Mucosa of stomach (tissue), 1 donor: ENCODE data around the gene P2RY8.
A peak's percentile ranks its signal among the peaks of the same experiment; 100 is the strongest.
"Not testable (repeated sequence)": the region's sequence is repeated elsewhere in the genome, so short reads cannot be mapped to it uniquely, and the experiment has no call there.

Experiments used
- H3K27me3 ChIP-seq: one replicate; pipeline ENCODE4 v1.7.0; 2013; ENCODE audit warnings: mild to moderate bottlenecking, low read length; ENCODE audit not compliant: control insufficient read depth, insufficient read depth
- H3K36me3 ChIP-seq: one replicate; pipeline ENCODE4 v1.7.0; 2013; ENCODE audit warnings: low read length; ENCODE audit not compliant: control insufficient read depth, insufficient read depth
- H3K4me1 ChIP-seq: one replicate; pipeline ENCODE4 v1.7.0; 2013; ENCODE audit warnings: mild to moderate bottlenecking, low read length; ENCODE audit not compliant: control insufficient read depth, insufficient read depth
- H3K4me3 ChIP-seq: one replicate; pipeline ENCODE4 v1.7.0; 2013; ENCODE audit warnings: low read length
- H3K9ac ChIP-seq: one replicate; pipeline ENCODE4 v1.7.0; 2013; ENCODE audit warnings: mild to moderate bottlenecking, low read length, moderate library complexity
- H3K9me3 ChIP-seq: one replicate; pipeline ENCODE4 v1.7.0; 2013; ENCODE audit warnings: mild to moderate bottlenecking, low read length, moderate library complexity; ENCODE audit not compliant: control insufficient read depth
- donor health status: Pancreatic carcinoma.

Gene P2RY8

GRCh38 chrX:1488745-1489144 lies 48.2 kb downstream of the P2RY8 start:
- H3K27me3 ChIP-seq = no peaks in the 10 kb centered on the region
- H3K9ac ChIP-seq = no peak overlapping the region
- no peaks in the 10 kb centered on the region for H3K4me1 ChIP-seq
- no peak overlapping the region for H3K4me3 ChIP-seq
- H3K36me3 ChIP-seq = no peaks in the 10 kb centered on the region
- H3K9me3 ChIP-seq = no peaks in the 10 kb centered on the region

GRCh38 chrX:1488141-1488540 lies 48.8 kb downstream of the P2RY8 start:
- Histone ChIP-seq H3K36me3 (no peaks in the 10 kb centered on the region), H3K27me3 (no peaks in the 10 kb centered on the region), H3K4me3 (no peak overlapping the region), H3K9ac (no peak overlapping the region), H3K9me3 (no peaks in the 10 kb centered on the region), H3K4me1 (no peaks in the 10 kb centered on the region)

- Histone ChIP-seq H3K9me3 (no peaks in the 10 kb centered on the region), H3K4me1 (no peaks in the 10 kb centered on the region), H3K9ac (no peak overlapping the region)
These were observed 49.6 kb downstream of the P2RY8 start for GRCh38 chrX:1487401-1487800.

GRCh38 chrX:1486749-1487361 lies 50.1 kb downstream of the P2RY8 start:
- Histone ChIP-seq H3K27me3 (no peaks in the 10 kb centered on the region), H3K36me3 (no peaks in the 10 kb centered on the region), H3K4me1 (no peaks in the 10 kb centered on the region), H3K4me3 (no peak overlapping the region), H3K9me3 (no peaks in the 10 kb centered on the region), H3K9ac (no peak overlapping the region)

More at GRCh38 chrX:1487401-1487800, 49.6 kb downstream of the P2RY8 start:
- Histone ChIP-seq H3K27me3 (no peaks in the 10 kb centered on the region), H3K36me3 (no peaks in the 10 kb centered on the region), H3K4me3 (no peak overlapping the region)

- Histone ChIP-seq H3K9ac (no peak overlapping the region), H3K4me3 (no peak overlapping the region), H3K4me1 (no peaks in the 10 kb centered on the region), H3K27me3 (no peaks in the 10 kb centered on the region), H3K9me3 (no peaks in the 10 kb centered on the region), H3K36me3 (no peaks in the 10 kb centered on the region)
These were observed 50.8 kb downstream of the P2RY8 start for GRCh38 chrX:1486177-1486576.

GRCh38 chrX:1485033-1485432 lies 52.0 kb downstream of the P2RY8 start:
- H3K4me3 ChIP-seq = no peak overlapping the region
- no peaks in the 10 kb centered on the region for H3K36me3 ChIP-seq
- no peak overlapping the region for H3K9ac ChIP-seq
- no peaks in the 10 kb centered on the region for H3K27me3 ChIP-seq
- H3K4me1 ChIP-seq = no peaks in the 10 kb centered on the region
- no peaks in the 10 kb centered on the region for H3K9me3 ChIP-seq

- no peaks in the 10 kb centered on the region for H3K36me3 ChIP-seq
- no peak overlapping the region for H3K4me3 ChIP-seq
- H3K9ac ChIP-seq = no peak overlapping the region
- H3K4me1 ChIP-seq = no peaks in the 10 kb centered on the region
- no peaks in the 10 kb centered on the region for H3K27me3 ChIP-seq
- H3K9me3 ChIP-seq = no peaks in the 10 kb centered on the region
These were observed 52.4 kb downstream of the P2RY8 start for GRCh38 chrX:1484638-1485019.

- Histone ChIP-seq H3K9ac (no peak overlapping the region), H3K36me3 (no peaks in the 10 kb centered on the region), H3K9me3 (no peaks in the 10 kb centered on the region), H3K27me3 (no peaks in the 10 kb centered on the region), H3K4me1 (no peaks in the 10 kb centered on the region), H3K4me3 (no peak overlapping the region)
These were observed 52.9 kb downstream of the P2RY8 start for GRCh38 chrX:1483843-1484637.

GRCh38 chrX:1482530-1482928 lies 54.5 kb downstream of the P2RY8 start:
- H3K4me1 ChIP-seq, H3K36me3 ChIP-seq, H3K27me3 ChIP-seq, H3K9ac ChIP-seq, H3K4me3 ChIP-seq, H3K9me3 ChIP-seq: not testable (repeated sequence)

- Histone ChIP-seq H3K4me1 (no peaks in the 10 kb centered on the region), H3K27me3 (no peaks in the 10 kb centered on the region), H3K9me3 (no peaks in the 10 kb centered on the region), H3K36me3 (no peaks in the 10 kb centered on the region), H3K9ac (peak overlapping the region; percentile 28), H3K4me3 (no peak overlapping the region)
These were observed 55.1 kb downstream of the P2RY8 start for GRCh38 chrX:1481636-1482529.

- Histone ChIP-seq H3K27me3 (no peaks in the 10 kb centered on the region), H3K9me3 (no peaks in the 10 kb centered on the region), H3K36me3 (no peaks in the 10 kb centered on the region), H3K4me3 (no peak overlapping the region), H3K9ac (no peak overlapping the region), H3K4me1 (no peaks in the 10 kb centered on the region)
These were observed 56.8 kb downstream of the P2RY8 start for GRCh38 chrX:1480082-1480785.
